Measurements from ENCODE around the gene TPST2.

TPST2 gene

DNA sequence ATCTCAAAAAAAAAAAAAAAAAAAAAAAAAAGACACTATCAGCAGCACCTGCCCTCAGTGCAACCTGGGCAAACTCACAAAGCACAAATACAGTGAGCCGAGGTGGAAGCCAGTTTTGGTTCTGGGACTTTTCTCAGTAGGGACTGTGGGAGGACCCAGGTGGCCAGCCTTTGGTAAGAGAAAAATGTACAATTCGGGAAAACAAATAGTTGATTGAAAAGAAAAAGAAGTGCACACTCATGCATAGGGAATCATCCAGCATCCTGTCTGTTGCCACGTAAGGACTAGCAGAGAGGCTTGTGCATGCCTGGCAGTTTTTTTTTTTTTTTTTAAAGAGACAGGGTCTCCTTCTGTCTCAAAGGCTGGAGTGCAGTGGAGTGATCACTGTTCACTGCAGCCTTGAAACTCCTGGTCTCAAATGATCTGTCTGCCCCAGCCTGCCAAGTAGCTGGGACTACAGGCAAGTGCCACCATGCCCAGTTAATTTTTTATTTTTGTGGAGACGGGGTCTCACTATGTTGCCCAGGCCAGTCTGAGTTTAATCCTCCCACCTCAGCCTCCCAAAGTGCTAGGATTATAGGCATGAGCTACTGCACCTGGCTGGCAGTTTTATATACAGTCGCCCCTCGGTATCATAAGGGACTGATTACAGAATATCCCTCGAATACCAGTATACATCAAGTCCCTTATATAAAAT, 36.7 kb downstream of the TPST2 start:
- DNase-seq = peak; percentile 55

- no peak for DNase-seq
Measured at GRCh38 chr22:26552466-26552865, 37.5 kb downstream of the TPST2 start.

- no peak for DNase-seq
Measured at GRCh38 chr22:26551568-26551967, 38.4 kb downstream of the TPST2 start.

DNA sequence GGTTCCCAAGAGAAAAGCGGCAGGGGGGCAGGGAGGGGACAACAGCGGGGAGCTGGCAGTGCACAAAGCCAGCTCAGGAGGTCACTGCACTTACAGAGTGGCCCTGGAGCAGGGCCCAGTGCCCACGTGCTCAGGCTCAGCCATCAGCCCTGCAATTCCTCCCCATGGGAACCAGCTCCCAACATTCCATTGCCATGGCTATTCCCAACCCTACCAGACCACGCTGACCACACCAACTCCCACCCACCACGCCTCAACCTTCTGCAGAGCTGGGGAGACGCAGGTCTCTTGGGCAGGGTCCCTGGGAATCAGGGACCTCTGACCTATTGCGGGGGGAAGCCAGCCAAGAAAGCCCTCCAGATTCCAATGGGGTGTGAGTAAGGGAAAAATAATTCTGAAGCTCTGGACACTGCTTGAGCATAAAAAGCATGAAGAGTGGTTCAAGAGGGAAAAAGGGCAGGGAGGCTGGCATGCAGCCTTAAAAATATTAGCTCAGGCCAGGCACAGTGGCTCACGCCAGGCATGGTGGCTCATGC, 39.4 kb downstream of the TPST2 start:
- DNase-seq = no peak

GRCh38 chr22:26549902-26550497, 39.9 kb downstream of the TPST2 start:
- no peak for DNase-seq

DNA sequence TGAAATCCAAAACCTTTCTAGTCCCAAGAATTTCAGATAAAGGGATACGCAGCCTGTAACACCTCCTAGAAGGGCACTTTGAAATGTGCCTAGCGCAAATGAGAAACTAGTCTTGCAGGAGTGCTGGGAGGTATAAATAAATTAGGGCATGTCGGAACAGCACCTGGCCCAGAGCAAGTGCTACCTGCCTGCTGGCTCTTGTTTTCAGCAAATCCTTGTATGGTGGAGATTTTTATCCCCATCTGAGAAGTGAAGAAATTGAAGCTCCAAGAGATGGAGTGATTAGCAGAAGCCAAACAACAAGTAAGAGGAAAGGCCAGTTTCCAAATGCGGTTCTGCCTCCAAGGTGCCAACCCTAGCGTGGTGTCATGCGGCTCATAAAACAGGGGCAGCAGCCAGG, 40.9 kb downstream of the TPST2 start:
- no peak for DNase-seq

GRCh38 chr22:26548303-26548702, 41.6 kb downstream of the TPST2 start:
- DNase-seq = no peak

DNA sequence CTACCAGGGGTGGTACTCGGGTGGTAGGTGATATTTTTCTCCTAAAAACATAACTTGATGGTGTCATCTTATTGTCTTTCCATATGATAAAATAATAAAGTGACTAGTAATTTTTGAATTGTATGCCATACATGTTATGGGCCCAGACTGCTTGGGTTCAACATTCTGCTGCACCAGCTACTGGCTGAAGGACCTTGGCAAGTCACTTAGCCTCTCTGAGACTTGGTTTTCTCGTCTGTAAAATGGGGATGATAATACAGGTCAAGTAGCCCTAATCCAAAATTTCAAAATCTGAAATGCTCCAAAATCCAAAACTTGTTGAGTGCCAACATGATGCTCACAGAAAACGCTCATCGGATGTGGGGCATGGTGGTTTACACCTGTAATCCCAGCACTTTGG, 42.1 kb downstream of the TPST2 start:
- DNase-seq = no peak

GRCh38 chr22:26547426-26547825, 42.5 kb downstream of the TPST2 start:
- DNase-seq = no peak

- DNase-seq = peak; percentile 1
Measured at GRCh38 chr22:26546282-26546681, 43.6 kb downstream of the TPST2 start.

GRCh38 chr22:26545827-26546226, 44.1 kb downstream of the TPST2 start:
- DNase-seq = no peak

GRCh38 chr22:26545385-26545784, 44.5 kb downstream of the TPST2 start:
- no peak for DNase-seq

DNA sequence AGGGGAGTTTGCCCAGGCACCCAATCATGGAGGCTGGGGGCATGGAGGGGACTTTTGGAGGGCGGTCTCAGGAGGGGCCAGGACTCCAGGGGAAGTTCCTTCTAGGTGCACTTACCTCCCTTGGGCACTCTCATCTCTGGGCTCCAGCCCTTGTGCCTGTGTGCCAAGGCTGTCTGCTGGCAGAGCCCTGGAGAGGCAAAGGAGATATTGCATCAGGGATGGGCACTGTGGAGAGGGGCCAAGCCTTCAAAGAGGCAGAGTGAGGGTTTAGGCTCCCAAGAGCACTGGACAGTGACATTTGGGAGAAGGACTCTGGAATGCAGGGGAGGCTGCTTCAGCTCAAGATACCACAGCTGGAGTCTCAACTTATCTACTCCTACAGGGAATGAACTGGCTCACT, 45.4 kb downstream of the TPST2 start:
- no peak for DNase-seq

- no peak for DNase-seq
Measured at GRCh38 chr22:26542831-26543230, 47.1 kb downstream of the TPST2 start.

GRCh38 chr22:26541167-26541819, 48.6 kb downstream of the TPST2 start:
- DNase-seq = no peak

GRCh38 chr22:26540119-26540518, 49.8 kb downstream of the TPST2 start:
- DNase-seq = no peak

DNA sequence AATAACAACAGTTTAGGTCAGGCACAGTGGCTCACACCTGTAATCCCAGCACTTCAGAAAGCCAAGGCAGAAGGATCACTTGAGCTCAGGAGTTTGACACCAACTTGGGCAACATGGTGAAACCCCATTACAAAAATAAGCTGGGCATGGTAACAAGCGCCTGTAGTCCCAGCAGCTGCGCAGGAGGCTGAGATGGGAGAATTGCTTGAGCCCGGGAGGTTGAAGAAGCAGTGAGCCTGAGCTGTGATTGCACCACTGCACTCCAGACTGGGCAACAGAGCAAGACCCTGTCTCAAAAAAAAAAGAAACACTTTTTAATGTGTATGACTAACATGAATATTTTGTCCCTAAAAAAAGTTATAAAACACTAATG, 53.2 kb downstream of the TPST2 start:
- no peak for DNase-seq

- DNase-seq = no peak
Measured at GRCh38 chr22:26536056-26536761, 53.7 kb downstream of the TPST2 start.

GRCh38 chr22:26535603-26535908, 54.4 kb downstream of the TPST2 start:
- no peak for DNase-seq

DNA sequence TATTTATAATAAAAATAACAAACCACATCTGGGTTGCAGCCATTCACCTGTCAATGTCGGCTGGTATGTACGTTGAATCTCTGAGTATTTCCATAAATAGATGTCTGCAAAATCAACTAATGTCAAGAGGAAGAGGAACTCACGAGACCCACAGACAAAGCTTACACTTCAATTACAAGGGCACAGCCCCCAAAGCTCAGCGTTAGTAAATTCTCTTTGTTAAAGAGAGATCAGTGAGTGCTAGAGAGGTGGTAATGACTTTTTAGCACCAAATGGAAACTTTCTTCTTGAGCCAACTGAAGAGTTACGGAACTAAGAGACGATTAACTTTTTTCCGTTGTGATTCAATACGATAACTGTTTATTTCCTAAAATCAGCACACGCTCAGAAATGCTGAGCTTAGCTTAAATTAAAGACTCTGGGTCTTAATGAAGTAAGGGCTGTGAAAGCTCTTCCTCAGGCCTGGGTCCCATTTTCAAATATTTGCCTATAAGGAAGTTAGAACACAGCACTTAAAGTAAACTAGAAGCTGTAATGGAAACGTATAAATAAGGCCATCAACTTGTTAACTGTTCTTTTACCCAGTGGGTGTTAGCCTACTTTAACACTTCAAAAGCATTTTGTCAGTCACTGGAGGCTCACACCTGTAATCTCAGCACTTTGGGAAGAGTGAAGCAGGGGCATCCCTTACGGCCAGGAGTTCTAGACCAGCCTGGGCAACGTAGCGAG, 54.9 kb downstream of the TPST2 start:
- no peak for DNase-seq

DNA sequence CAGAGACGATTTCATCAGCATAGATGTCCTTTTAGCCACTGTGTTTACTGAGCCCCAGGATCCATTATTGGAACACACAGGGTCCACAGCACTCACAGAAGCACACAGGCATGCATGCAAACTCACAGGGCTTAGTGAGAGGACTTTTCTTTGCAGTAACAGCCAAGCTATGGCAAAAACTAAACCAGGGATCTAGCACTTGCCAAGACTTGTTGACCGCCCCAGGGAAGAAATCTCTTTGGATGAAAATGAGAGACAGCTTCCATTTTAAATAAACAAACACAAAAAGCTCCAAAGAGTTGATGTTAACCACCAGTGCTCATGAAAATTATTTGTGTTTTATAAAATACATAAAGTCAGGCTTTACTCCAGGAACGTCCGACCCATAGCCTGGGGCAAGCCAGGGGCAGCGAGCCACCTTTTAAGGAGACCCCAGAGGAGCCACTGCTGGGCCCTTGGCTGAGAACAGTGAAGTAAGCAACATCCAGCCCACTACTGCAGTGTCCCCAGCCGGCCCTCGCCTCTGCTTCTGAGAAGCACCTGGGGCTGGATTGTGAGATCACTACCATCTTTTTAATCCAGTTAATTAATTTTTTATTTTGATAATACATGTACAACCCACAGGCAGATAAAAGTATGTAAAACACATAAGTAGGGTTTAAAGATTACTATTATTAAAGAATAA, 55.6 kb downstream of the TPST2 start:
- no peak for DNase-seq

GRCh38 chr22:26529345-26529744, 60.6 kb downstream of the TPST2 start:
- no peak for DNase-seq
